Ovary (tissue), 3 donors: ENCODE data around the gene KRT84.

Experiments used
- CTCF ChIP-seq, 3 donors: fragments of 450-650 bp in 2 of 3; fragments of 200-600 bp in 1 of 3; IDR thresholded peaks; one replicate each; pipeline versions ENCODE4 v1.5.1 to v1.8.0; 2016 to 2022; ENCODE audit warnings: antibody characterized with exemption in 3 of 3, mild to moderate bottlenecking in 1 of 3
- EP300 ChIP-seq: sonication (generic); formaldehyde crosslinking; IDR thresholded peaks from one replicate; pipeline ENCODE4 v1.6.1; 2017; ENCODE audit warnings: antibody characterized with exemption
- POLR2A ChIP-seq: fragments of 450-650 bp; IDR thresholded peaks from one replicate; pipeline ENCODE4 v1.6.1; 2017; ENCODE audit warnings: antibody characterized with exemption, mild to moderate bottlenecking, moderate library complexity
- donor health status: DM: no; HTN: no; CAD: no.

- no peak for TF ChIP-seq EP300
- TF ChIP-seq CTCF (IDR thresholded peaks at IDR 0.05) = no peak
- TF ChIP-seq POLR2A = no peak
Observed at GRCh38 chr12:52327830-52328500, 57.5 kb downstream of the KRT84 start.
